Measurements from ENCODE around the gene PTCD2.

Gene PTCD2

GRCh38 chr5:72351376-72351775 is 31.2 kb downstream of the PTCD2 start:
- H3K4me3 ChIP-seq (ENCODE audit: low read depth in 1 of 2, low read length in 2 of 2) = no peak overlapping the region
- H3K27ac ChIP-seq (ENCODE audit: low read length) = no peak overlapping the region
- H3K4me1 ChIP-seq (ENCODE audit: control insufficient read depth in 1 of 2, insufficient read depth in 2 of 2, low read length in 2 of 2) = no peaks in the 10 kb centered on the region
- H3K9me3 ChIP-seq (ENCODE audit: control insufficient read depth in 1 of 2, low read length in 2 of 2) = no peaks in the 10 kb centered on the region
- H3K36me3 ChIP-seq (ENCODE audit: control insufficient read depth in 1 of 2, insufficient read depth in 2 of 2, low read length in 2 of 2) = no peaks in the 10 kb centered on the region
- H3K27me3 ChIP-seq (ENCODE audit: low read depth, low read length) = no peaks in the 10 kb centered on the region

DNA sequence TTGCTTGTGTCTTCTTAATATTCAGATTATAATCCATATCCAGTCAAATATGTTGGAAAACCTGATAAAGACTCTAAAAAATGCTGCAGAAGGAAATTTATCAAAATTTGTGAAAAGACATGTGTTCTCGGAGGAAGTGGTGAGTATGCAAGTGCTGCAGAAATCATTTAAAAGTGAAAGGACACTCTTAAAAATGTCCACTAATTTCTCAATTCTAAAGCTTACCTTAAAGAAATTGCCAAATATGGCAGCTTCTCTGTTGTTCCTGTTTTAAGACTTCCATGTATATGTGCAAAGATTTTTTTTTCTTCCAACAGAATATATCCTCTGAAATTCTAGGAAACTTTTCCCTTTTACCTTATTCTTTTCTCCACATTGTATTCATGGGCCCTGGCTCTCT is 32.4 kb downstream of the PTCD2 start:
- Histone ChIP-seq H3K4me3 (ENCODE audit: low read depth in 1 of 2, low read length in 2 of 2) (no peak overlapping the region), H3K36me3 (ENCODE audit: control insufficient read depth in 1 of 2, insufficient read depth in 2 of 2, low read length in 2 of 2) (no peaks in the 10 kb centered on the region), H3K27me3 (ENCODE audit: low read depth, low read length) (no peaks in the 10 kb centered on the region), H3K4me1 (ENCODE audit: control insufficient read depth in 1 of 2, insufficient read depth in 2 of 2, low read length in 2 of 2) (no peaks in the 10 kb centered on the region), H3K9me3 (ENCODE audit: control insufficient read depth in 1 of 2, low read length in 2 of 2) (no peaks in the 10 kb centered on the region), H3K27ac (ENCODE audit: low read length) (no peak overlapping the region)

- Histone ChIP-seq H3K36me3 (ENCODE audit: control insufficient read depth in 1 of 2, insufficient read depth in 2 of 2, low read length in 2 of 2) (peaks cover 0 to 4% of the 10 kb centered on the region in 2 donors), H3K9me3 (ENCODE audit: control insufficient read depth in 1 of 2, low read length in 2 of 2) (no peaks in the 10 kb centered on the region), H3K4me3 (ENCODE audit: low read depth in 1 of 2, low read length in 2 of 2) (no peak overlapping the region), H3K27me3 (ENCODE audit: low read depth, low read length) (no peaks in the 10 kb centered on the region), H3K27ac (ENCODE audit: low read length) (no peak overlapping the region), H3K4me1 (ENCODE audit: control insufficient read depth in 1 of 2, insufficient read depth in 2 of 2, low read length in 2 of 2) (no peaks in the 10 kb centered on the region)
These were observed 32.9 kb downstream of the PTCD2 start for GRCh38 chr5:72353046-72353445.

GRCh38 chr5:72355706-72356299 is 35.6 kb downstream of the PTCD2 start:
- Histone ChIP-seq H3K27me3 (ENCODE audit: low read depth, low read length) (no peaks in the 10 kb centered on the region), H3K27ac (ENCODE audit: low read length) (no peak overlapping the region), H3K4me1 (ENCODE audit: control insufficient read depth in 1 of 2, insufficient read depth in 2 of 2, low read length in 2 of 2) (no peaks in the 10 kb centered on the region), H3K9me3 (ENCODE audit: control insufficient read depth in 1 of 2, low read length in 2 of 2) (no peaks in the 10 kb centered on the region), H3K36me3 (ENCODE audit: control insufficient read depth in 1 of 2, insufficient read depth in 2 of 2, low read length in 2 of 2) (peaks cover 18 to 26% of the 10 kb centered on the region in 2 donors), H3K4me3 (ENCODE audit: low read depth in 1 of 2, low read length in 2 of 2) (no peak overlapping the region)

- Histone ChIP-seq H3K27me3 (ENCODE audit: low read depth, low read length) (no peaks in the 10 kb centered on the region), H3K4me3 (ENCODE audit: low read depth in 1 of 2, low read length in 2 of 2) (no peak overlapping the region), H3K36me3 (ENCODE audit: control insufficient read depth in 1 of 2, insufficient read depth in 2 of 2, low read length in 2 of 2) (peaks cover 18 to 26% of the 10 kb centered on the region in 2 donors), H3K27ac (ENCODE audit: low read length) (no peak overlapping the region), H3K9me3 (ENCODE audit: control insufficient read depth in 1 of 2, low read length in 2 of 2) (no peaks in the 10 kb centered on the region), H3K4me1 (ENCODE audit: control insufficient read depth in 1 of 2, insufficient read depth in 2 of 2, low read length in 2 of 2) (no peaks in the 10 kb centered on the region)
These were observed 36.2 kb downstream of the PTCD2 start for GRCh38 chr5:72356361-72356760.

DNA sequence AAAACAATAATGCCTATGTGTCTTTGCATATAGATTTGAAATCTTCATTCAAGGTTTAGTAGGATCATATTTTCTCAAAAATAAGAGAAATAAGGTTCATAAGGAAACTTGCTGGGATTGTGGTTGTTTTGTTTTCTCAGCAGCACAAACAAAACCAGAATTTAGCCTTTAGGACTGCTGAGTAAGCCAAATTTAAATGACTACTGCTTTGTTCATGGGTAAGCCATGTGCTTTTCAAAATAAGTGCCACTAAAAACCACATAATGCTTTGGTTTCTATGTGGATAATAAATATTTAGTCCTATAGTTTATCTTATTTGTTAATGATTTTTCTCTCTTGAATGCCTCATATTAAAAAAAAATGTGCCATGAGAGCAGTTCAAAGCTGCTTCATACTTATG is 38.8 kb downstream of the PTCD2 start:
- Histone ChIP-seq H3K4me3 (ENCODE audit: low read depth in 1 of 2, low read length in 2 of 2) (no peak overlapping the region), H3K4me1 (ENCODE audit: control insufficient read depth in 1 of 2, insufficient read depth in 2 of 2, low read length in 2 of 2) (no peaks in the 10 kb centered on the region), H3K9me3 (ENCODE audit: control insufficient read depth in 1 of 2, low read length in 2 of 2) (no peaks in the 10 kb centered on the region), H3K27me3 (ENCODE audit: low read depth, low read length) (no peaks in the 10 kb centered on the region), H3K36me3 (ENCODE audit: control insufficient read depth in 1 of 2, insufficient read depth in 2 of 2, low read length in 2 of 2) (peaks cover 18 to 37% of the 10 kb centered on the region in 2 donors), H3K27ac (ENCODE audit: low read length) (no peak overlapping the region)

DNA sequence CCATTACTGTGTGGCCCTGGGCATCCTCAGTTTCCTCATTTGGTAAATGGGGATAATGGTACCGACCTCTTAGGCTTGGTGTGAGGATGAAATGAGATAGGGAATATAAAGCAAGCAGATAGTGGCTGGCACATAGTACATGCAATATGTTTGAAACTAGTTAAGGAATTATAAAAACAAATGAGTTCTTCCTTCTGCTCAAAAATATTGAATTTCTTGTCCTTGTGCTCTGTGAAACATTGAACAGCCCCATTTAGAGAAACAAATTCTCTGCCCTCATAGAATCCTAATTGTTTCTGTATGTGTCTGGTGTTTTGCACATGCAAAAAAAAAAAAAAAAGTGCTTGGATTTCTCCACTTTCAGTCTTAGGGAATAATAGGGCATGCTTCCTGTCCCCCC is 39.7 kb downstream of the PTCD2 start:
- Histone ChIP-seq H3K9me3 (ENCODE audit: control insufficient read depth in 1 of 2, low read length in 2 of 2) (no peaks in the 10 kb centered on the region), H3K36me3 (ENCODE audit: control insufficient read depth in 1 of 2, insufficient read depth in 2 of 2, low read length in 2 of 2) (peaks cover 18 to 37% of the 10 kb centered on the region in 2 donors), H3K4me3 (ENCODE audit: low read depth in 1 of 2, low read length in 2 of 2) (no peak overlapping the region), H3K27me3 (ENCODE audit: low read depth, low read length) (no peaks in the 10 kb centered on the region), H3K4me1 (ENCODE audit: control insufficient read depth in 1 of 2, insufficient read depth in 2 of 2, low read length in 2 of 2) (no peaks in the 10 kb centered on the region), H3K27ac (ENCODE audit: low read length) (no peak overlapping the region)

- no peaks in the 10 kb centered on the region for H3K9me3 ChIP-seq (ENCODE audit: control insufficient read depth in 1 of 2, low read length in 2 of 2)
- no peaks in the 10 kb centered on the region for H3K27me3 ChIP-seq (ENCODE audit: low read depth, low read length)
- peaks cover 18 to 31% of the 10 kb centered on the region in 2 donors for H3K36me3 ChIP-seq (ENCODE audit: control insufficient read depth in 1 of 2, insufficient read depth in 2 of 2, low read length in 2 of 2)
- H3K27ac ChIP-seq (ENCODE audit: low read length) = no peak overlapping the region
- no peak overlapping the region for H3K4me3 ChIP-seq (ENCODE audit: low read depth in 1 of 2, low read length in 2 of 2)
- H3K4me1 ChIP-seq (ENCODE audit: control insufficient read depth in 1 of 2, insufficient read depth in 2 of 2, low read length in 2 of 2) = no peaks in the 10 kb centered on the region
These were observed 43.1 kb downstream of the PTCD2 start for GRCh38 chr5:72363166-72363802.

DNA sequence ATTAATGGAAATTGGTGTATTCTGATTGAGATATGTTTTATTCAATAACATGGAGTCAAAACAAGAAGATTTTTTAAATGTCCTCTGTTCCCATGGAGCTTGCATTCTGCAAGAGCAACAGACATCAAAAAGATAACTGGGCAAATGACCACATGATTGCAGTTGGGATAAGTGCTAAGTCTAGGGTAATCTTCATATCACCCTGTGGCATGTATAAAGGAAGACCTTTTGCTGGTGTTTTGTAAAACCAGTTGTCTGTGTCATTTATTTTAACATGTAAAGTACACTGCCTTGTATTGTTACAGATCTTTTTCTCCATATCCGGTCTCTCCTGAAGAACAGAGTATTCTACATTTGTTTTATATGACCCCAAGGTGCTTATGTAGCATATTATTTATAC is 44.0 kb downstream of the PTCD2 start:
- no peak overlapping the region for H3K4me3 ChIP-seq (ENCODE audit: low read depth in 1 of 2, low read length in 2 of 2)
- H3K4me1 ChIP-seq (ENCODE audit: control insufficient read depth in 1 of 2, insufficient read depth in 2 of 2, low read length in 2 of 2) = no peaks in the 10 kb centered on the region
- H3K27ac ChIP-seq (ENCODE audit: low read length) = no peak overlapping the region
- peaks cover 10 to 25% of the 10 kb centered on the region in 2 donors for H3K36me3 ChIP-seq (ENCODE audit: control insufficient read depth in 1 of 2, insufficient read depth in 2 of 2, low read length in 2 of 2)
- H3K9me3 ChIP-seq (ENCODE audit: control insufficient read depth in 1 of 2, low read length in 2 of 2) = no peaks in the 10 kb centered on the region
- H3K27me3 ChIP-seq (ENCODE audit: low read depth, low read length) = no peaks in the 10 kb centered on the region

DNA sequence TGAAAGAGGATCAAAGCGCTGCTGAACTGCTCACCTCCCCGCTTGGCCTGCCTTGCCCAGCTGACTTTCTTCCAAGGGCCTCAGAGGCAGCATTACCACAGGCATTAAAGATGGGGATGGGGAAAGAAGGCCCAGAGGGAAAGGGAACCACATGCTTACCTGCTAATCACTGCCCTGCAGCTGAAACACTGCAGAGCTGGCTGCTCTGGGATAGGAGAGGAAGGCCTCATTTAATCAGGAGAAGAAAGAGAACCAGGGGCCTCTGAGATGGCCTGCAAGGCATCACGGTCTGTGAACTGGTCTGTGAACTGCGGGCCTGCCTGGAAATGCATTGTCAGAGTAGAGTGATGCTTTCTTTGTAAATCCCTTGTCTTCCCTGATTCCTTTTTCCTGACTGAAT is 44.8 kb downstream of the PTCD2 start:
- Histone ChIP-seq H3K4me1 (ENCODE audit: control insufficient read depth in 1 of 2, insufficient read depth in 2 of 2, low read length in 2 of 2) (no peaks in the 10 kb centered on the region), H3K36me3 (ENCODE audit: control insufficient read depth in 1 of 2, insufficient read depth in 2 of 2, low read length in 2 of 2) (peaks cover 4 to 18% of the 10 kb centered on the region in 2 donors), H3K27ac (ENCODE audit: low read length) (no peak overlapping the region), H3K9me3 (ENCODE audit: control insufficient read depth in 1 of 2, low read length in 2 of 2) (no peaks in the 10 kb centered on the region), H3K27me3 (ENCODE audit: low read depth, low read length) (no peaks in the 10 kb centered on the region), H3K4me3 (ENCODE audit: low read depth in 1 of 2, low read length in 2 of 2) (no peak overlapping the region)

- H3K36me3 ChIP-seq (ENCODE audit: control insufficient read depth in 1 of 2, insufficient read depth in 2 of 2, low read length in 2 of 2) = peaks cover 0 to 11% of the 10 kb centered on the region in 2 donors
- H3K27me3 ChIP-seq (ENCODE audit: low read depth, low read length) = no peaks in the 10 kb centered on the region
- no peak overlapping the region for H3K27ac ChIP-seq (ENCODE audit: low read length)
- no peaks in the 10 kb centered on the region for H3K4me1 ChIP-seq (ENCODE audit: control insufficient read depth in 1 of 2, insufficient read depth in 2 of 2, low read length in 2 of 2)
- no peaks in the 10 kb centered on the region for H3K9me3 ChIP-seq (ENCODE audit: control insufficient read depth in 1 of 2, low read length in 2 of 2)
- no peak overlapping the region for H3K4me3 ChIP-seq (ENCODE audit: low read depth in 1 of 2, low read length in 2 of 2)
These were observed 46.3 kb downstream of the PTCD2 start for GRCh38 chr5:72366324-72366976.

Measured in muscle layer of duodenum (tissue), 2 donors.